Muscle of leg (tissue), 11 donors: Measurements from ENCODE around the gene PAK1. TPM values are rescaled to one million over a fixed set of nuclear protein-coding genes. Genes with fewer than 3 reads are reported as not detected.

Experiments
- DNase-seq: peaks from one replicate; pipeline ENCODE4 v3.0.0; 2013
- H3K27ac ChIP-seq: one replicate; pipeline ENCODE4 v1.5.1; 2013; ENCODE audit warnings: mild to moderate bottlenecking, low read length, control low read depth
- H3K27me3 ChIP-seq: one replicate; pipeline ENCODE4 v1.6.1; 2013; ENCODE audit warnings: low read length; ENCODE audit not compliant: control insufficient read depth, insufficient read depth
- H3K36me3 ChIP-seq: one replicate; pipeline ENCODE4 v1.6.1; 2013; ENCODE audit warnings: low read length; ENCODE audit not compliant: control insufficient read depth, insufficient read depth
- H3K4me1 ChIP-seq: one replicate; pipeline ENCODE4 v1.6.1; 2013; ENCODE audit warnings: low read length; ENCODE audit not compliant: control insufficient read depth, insufficient read depth
- H3K4me3 ChIP-seq: one replicate; pipeline ENCODE4 v1.5.1; 2013; ENCODE audit warnings: low read length, control low read depth
- H3K9me3 ChIP-seq: replicated peaks from 2 replicates; pipeline ENCODE4 v1.6.1; 2013; ENCODE audit warnings: low read depth, low read length; ENCODE audit not compliant: control insufficient read depth
- WGBS: methylation state at CpG from one replicate; pipeline ENCODE4 v1.1.5; 2013; ENCODE audit warnings: missing lambda C conversion rate; ENCODE audit not compliant: insufficient coverage; 5-methylcytosine and 5-hydroxymethylcytosine counted together
- polyA plus RNA-seq, 8 donors: library from polyadenylated mRNA; unstranded; fragments of 120-200 nt; gene quantifications; one replicate each; pipeline versions ENCODE4 v1.2.1 to v1.2.3, GENCODE V29; 2013; ENCODE audit warnings: inconsistent platforms in 1 of 8, low replicate concordance in 1 of 8; ENCODE audit not compliant: insufficient read length in 8 of 8, insufficient read depth in 1 of 8
- total RNA-seq: library from RNA; stranded (reverse); fragments of 120-200 nt; gene quantifications from one replicate; pipeline ENCODE4 v1.2.4, GENCODE V29; 2013

The PAK1 gene
- total and polyA plus RNA-seq, 9 donors: 58.7 to 104 (median 74.1) TPM

GRCh38 chr11:77361184-77361583, 112.7 kb downstream of the PAK1 start:
- Histone ChIP-seq H3K9me3 (peaks cover 2% of the 10 kb centered on the region), H3K4me1 (no peaks in the 10 kb centered on the region), H3K27ac (no peak overlapping the region), H3K27me3 (no peaks in the 10 kb centered on the region), H3K36me3 (peaks cover 8% of the 10 kb centered on the region), H3K4me3 (no peak overlapping the region)
- no CpG with 5 or more reads among the region's 3 CpGs for WGBS
- DNase-seq: no peak

DNA sequence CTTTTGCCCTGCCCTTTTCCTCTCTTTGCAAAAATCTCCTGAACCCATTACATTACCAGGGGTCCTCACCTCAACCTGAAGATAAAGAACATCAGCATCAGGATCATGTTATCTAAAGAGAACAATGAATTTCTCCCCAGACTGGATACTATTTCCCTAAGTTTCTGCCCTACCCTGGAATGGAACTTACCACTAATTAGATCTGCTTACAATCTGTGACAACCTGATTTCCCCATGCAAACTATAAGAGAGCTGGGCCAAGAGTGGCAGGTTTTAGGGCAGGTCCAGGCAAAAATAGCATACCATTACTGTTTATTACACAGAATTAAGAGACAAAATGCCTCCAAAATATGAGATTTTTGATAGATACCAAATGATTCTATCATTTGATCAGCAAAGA, 114.4 kb downstream of the PAK1 start:
- H3K27me3 ChIP-seq: no peaks in the 10 kb centered on the region
- H3K4me1 ChIP-seq: no peaks in the 10 kb centered on the region
- no peak for DNase-seq
- H3K27ac ChIP-seq: no peak overlapping the region
- peaks cover 16% of the 10 kb centered on the region for H3K36me3 ChIP-seq
- no peak overlapping the region for H3K4me3 ChIP-seq
- H3K9me3 ChIP-seq: no peaks in the 10 kb centered on the region

- Histone ChIP-seq H3K36me3 (peaks cover 13% of the 10 kb centered on the region), H3K27me3 (no peaks in the 10 kb centered on the region), H3K4me3 (no peak overlapping the region), H3K9me3 (no peaks in the 10 kb centered on the region), H3K27ac (peak overlapping the region; percentile 9), H3K4me1 (no peaks in the 10 kb centered on the region)
- peak; percentile 36 for DNase-seq
- 60% methylated on average over 1 of the region's 3 CpGs for WGBS
Observed at GRCh38 chr11:77353131-77353530, 120.8 kb downstream of the PAK1 start.

GRCh38 chr11:77351281-77351886, 122.5 kb downstream of the PAK1 start:
- Histone ChIP-seq H3K27ac (peak overlapping the region; percentile 50), H3K36me3 (peaks cover 16% of the 10 kb centered on the region)
- DNase-seq: peak; percentile 66

DNA sequence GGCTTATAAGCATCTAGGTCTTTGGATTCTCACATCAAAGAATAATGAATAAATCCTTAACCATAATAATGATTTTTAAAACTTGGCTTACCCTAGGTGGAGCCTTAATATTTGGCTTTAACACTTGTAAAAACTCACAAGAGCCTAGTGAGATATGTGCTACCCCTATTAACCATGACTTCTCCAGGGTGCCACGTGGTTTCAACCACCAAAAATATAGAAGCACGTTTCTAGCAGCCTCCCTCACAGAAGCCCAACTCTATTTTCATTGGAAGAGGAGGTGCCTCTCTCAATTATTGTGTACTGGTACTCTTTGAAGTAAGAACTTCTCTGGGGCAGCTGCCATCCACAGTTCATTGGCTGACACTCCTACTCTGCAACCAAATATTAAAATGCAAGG, 125.9 kb downstream of the PAK1 start:
- Histone ChIP-seq H3K4me1 (no peaks in the 10 kb centered on the region), H3K36me3 (peaks cover 12% of the 10 kb centered on the region), H3K9me3 (no peaks in the 10 kb centered on the region), H3K4me3 (no peak overlapping the region), H3K27ac (no peak overlapping the region), H3K27me3 (no peaks in the 10 kb centered on the region)
- DNase-seq: no peak
- WGBS: no CpG with 5 or more reads among the region's 2 CpGs

More at GRCh38 chr11:77351281-77351886, 122.5 kb downstream of the PAK1 start:
- H3K27me3 ChIP-seq: no peaks in the 10 kb centered on the region
- no peak overlapping the region for H3K4me3 ChIP-seq
- H3K4me1 ChIP-seq: no peaks in the 10 kb centered on the region
- H3K9me3 ChIP-seq: no peaks in the 10 kb centered on the region

GRCh38 chr11:77346906-77347603, 126.8 kb downstream of the PAK1 start:
- WGBS: 86% methylated on average over 2 of the region's 2 CpGs
- peak; percentile 21 for DNase-seq
- Histone ChIP-seq H3K36me3 (peaks cover 12% of the 10 kb centered on the region), H3K27me3 (no peaks in the 10 kb centered on the region), H3K27ac (no peak overlapping the region), H3K9me3 (no peaks in the 10 kb centered on the region), H3K4me1 (no peaks in the 10 kb centered on the region), H3K4me3 (no peak overlapping the region)

GRCh38 chr11:77345621-77346020, 128.3 kb downstream of the PAK1 start:
- Histone ChIP-seq H3K9me3 (no peaks in the 10 kb centered on the region), H3K27me3 (no peaks in the 10 kb centered on the region), H3K36me3 (peaks cover 16% of the 10 kb centered on the region), H3K4me3 (no peak overlapping the region), H3K27ac (no peak overlapping the region), H3K4me1 (no peaks in the 10 kb centered on the region)
- WGBS: 60% methylated on average over 1 of the region's 3 CpGs
- DNase-seq: peak; percentile 11

DNA sequence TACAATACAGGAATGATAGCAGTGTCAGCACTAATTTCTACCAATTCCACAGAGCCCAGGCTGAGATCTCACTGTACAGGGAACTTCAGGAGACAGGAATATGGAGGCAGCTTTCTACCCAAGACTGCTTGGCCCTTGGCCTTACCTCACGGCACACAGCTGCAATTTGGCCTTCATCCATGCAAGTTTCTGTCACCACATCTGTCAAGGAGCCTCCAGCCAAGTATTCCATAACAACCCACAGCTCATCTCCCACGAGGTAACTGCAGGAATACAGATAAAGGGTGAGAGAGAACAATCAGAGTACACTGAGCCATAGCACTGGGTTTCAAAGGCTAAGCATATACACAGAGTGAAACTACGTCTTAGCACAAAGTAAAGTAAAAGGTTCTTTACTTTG, 133.4 kb downstream of the PAK1 start:
- no peak for DNase-seq
- Histone ChIP-seq H3K4me3 (no peak overlapping the region), H3K27ac (no peak overlapping the region), H3K4me1 (no peaks in the 10 kb centered on the region), H3K36me3 (peaks cover 24% of the 10 kb centered on the region), H3K27me3 (no peaks in the 10 kb centered on the region), H3K9me3 (no peaks in the 10 kb centered on the region)
- 60% methylated on average over 1 of the region's 3 CpGs for WGBS

DNA sequence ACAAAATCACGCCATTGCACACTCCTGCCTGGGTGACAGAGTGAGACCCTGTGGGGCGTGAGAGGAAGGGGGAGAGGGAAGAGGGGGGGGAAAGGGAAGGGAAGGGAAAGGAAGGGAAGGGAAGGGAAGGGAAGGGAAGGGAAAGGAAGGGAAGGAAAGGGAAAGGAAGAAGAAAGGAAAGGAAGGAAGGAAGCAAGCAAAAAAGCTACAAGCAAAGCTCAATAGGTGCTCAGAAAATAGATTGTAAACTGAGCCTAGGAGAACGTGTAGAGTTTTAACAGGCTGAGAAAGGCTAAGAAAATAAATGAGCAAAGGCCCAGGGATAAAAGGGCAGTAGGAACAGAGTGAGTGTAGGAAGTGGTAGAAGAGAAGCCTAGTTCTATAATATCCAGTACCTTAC, 141.6 kb downstream of the PAK1 start:
- Histone ChIP-seq H3K36me3 (peaks cover 27% of the 10 kb centered on the region), H3K9me3 (no peaks in the 10 kb centered on the region), H3K27ac (no peak overlapping the region), H3K4me1 (no peaks in the 10 kb centered on the region), H3K27me3 (no peaks in the 10 kb centered on the region), H3K4me3 (no peak overlapping the region)
- 86% methylated on average over 1 of the region's 3 CpGs for WGBS
- no peak for DNase-seq

DNA sequence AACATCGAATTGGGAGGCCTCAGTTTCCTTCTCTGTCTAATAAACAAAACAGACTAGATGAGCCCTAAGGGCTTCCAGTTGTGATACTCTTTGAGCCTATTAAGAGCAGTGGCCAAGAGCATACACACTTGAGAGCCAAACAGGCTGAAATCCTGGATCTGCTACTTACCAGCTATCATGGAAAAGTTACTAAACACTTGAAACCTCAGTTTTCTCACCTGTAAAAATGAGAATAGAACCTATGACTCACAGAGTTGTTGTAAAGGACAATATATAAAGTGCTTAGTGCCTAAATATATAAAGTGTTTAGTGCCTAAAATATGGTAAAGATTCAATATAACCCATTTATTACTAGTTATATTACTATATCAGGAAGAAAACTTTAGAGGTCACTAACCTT, 148.7 kb downstream of the PAK1 start:
- Histone ChIP-seq H3K9me3 (no peaks in the 10 kb centered on the region), H3K4me1 (no peaks in the 10 kb centered on the region), H3K4me3 (no peak overlapping the region), H3K27ac (no peak overlapping the region), H3K36me3 (peaks cover 11% of the 10 kb centered on the region), H3K27me3 (no peaks in the 10 kb centered on the region)
- 71% methylated on average over 1 of the region's 1 CpG for WGBS
- DNase-seq: no peak

DNA sequence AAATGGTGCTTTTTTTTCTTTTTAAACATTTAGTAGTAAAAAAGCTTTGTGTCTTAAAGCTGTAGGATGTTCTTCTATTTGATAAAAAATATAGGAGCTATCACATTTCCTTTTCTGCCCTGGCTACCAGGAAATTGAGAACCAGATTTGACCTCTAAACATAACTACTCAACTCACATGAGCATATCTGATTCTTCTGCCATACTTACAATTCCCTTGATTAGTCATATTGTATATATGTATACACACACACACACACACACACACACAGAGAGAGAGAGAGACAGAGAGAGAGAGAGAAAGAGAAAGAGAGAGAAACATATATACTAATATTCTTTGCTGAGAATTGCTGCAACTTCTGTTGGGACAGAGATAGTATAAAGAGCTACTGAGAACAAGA, 149.4 kb downstream of the PAK1 start:
- no peak for DNase-seq
- Histone ChIP-seq H3K27me3 (no peaks in the 10 kb centered on the region), H3K27ac (no peak overlapping the region), H3K4me3 (no peak overlapping the region), H3K4me1 (no peaks in the 10 kb centered on the region), H3K36me3 (peaks cover 11% of the 10 kb centered on the region), H3K9me3 (no peaks in the 10 kb centered on the region)
